CD4-positive, alpha-beta T cell treated with Interleukin-15 for 1 hour (primary cell): ENCODE measurements around the gene MAB21L4.

Experiments used
- DNase-seq: peaks from one replicate; pipeline ENCODE4 v3.0.0-alpha.2; 2020

Gene MAB21L4

GRCh38 chr2:240911641-240912265 lies 15.8 kb upstream of the MAB21L4 start:
- DNase-seq = no peak

- no peak for DNase-seq
Measured at GRCh38 chr2:240909216-240909974, 13.4 kb upstream of the MAB21L4 start.

DNA sequence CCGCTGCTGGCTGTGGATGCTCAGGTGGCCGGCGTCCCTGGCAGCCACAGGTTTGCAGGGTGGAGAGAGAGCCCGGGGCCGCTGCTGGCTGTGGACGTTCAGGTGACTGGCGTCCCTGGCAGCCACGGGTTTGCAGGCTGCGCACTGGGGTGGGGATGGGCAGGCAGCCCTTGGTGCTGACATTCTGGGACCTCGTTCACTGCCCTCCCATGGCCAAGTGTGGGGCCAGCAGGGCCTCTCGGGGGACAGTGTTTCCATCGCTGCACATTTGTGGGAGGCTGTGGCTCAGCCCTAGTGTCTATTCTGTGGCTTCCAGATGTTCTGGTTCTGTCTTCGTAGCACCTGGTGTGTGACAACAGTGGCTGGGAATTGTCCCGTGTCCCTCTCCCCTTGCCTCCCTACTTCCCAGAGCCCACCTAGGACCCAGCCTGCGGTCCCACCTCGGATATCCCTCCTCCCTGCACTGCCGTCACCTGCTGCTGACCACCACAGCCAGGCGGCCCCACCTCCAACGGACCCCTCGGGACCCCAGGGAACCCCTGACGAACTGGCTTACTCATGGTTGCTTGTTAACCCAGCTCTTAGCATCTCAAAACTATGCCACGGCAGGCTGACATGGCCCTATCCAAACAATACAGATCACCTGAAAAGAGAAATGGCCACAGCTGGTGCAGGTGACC lies 11.1 kb upstream of the MAB21L4 start:
- no peak for DNase-seq

DNA sequence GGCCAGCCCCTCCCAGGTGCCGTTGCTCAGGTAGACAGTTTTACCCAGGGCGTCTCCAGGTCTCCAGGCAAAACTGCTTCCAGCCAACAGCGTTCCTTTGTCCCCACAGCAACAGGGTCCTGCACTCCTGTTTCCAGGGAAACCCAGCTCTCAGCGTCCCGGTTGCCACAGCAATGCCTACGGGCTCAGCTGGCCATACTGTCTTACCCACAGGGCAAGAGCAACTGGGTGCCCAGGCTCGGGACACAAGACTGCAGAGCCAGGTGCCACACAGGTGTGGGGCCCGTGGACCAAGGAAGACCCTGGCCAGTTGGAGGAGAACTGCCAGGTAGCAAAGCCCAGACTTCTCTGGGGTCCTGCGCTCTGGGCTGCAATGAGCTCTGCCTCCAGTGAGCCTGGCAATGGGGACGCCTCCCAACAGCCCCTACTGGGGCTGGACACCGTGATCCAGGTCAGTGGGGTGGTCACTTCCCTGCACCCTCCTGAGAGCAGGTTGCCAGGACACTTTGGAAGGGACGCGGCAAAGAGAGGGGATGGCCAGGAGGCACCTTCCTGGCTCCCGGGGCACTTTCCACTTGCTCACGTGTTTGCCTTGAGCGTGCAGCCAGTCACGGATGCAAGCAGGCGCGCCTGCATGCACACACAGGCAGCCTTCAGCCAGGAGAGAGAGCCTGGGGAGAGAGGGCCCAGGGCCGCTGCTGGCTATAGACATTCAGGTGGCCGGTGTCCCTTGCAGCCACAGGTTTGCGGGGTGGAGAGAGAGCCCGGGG lies 10.4 kb upstream of the MAB21L4 start, which contains the start of gene CROCC2:
CROCC2 (plus strand) TSS at position 196 of the 770 bp plus-strand sequence; CDS start at position 374, 178 bp downstream.
- no peak for DNase-seq

- no peak for DNase-seq
Measured at GRCh38 chr2:240905176-240905781, 9.3 kb upstream of the MAB21L4 start.

DNA sequence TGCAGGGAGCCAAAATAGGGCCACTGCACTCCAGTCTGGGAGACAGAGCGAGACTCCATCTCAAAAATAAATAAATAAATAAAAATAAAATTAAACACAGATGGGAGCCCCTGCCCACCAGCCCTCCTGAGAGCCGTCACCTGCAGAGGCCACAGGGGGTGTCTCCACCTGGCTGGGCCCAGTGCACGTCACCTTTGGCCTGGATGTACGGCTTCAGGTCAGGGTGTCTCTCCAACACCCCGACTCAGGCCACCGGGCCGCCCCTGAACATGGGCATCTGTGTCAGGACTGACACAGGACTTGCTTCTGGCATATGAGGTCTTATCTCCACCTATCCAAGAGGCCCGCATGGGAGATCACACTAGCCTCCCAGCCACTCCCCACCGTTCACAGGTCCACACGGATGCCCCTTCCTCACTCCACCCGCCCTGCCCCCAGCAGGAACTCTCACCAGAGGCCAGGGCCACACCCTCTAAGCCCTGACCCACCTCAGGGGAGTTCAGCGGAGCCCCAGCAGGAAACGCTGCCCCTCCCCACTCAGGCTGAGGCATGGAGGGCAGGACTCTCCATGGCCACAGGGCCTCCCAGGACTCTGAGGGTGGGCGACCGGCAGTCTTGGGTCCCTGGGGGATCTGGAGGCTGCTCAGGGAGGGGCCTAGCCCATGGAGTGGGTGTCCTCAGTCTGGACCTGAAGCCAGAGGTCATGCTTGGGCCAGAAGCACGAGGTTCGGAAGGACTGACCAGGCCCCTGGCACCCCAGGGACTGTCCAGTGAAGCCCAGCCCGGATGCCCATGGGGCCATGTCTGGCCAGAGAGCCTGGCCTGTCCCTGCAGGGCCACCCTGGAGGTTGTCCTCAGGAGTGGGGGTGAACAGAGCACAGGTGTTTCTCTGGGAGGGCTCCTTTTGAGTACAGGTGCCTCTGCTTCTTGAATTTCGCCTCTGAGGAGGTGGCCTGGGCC lies 8.5 kb upstream of the MAB21L4 start:
- no peak for DNase-seq

GRCh38 chr2:240903191-240904060 lies 7.5 kb upstream of the MAB21L4 start:
- DNase-seq = no peak

GRCh38 chr2:240902615-240903041 lies 6.7 kb upstream of the MAB21L4 start:
- DNase-seq = no peak

DNA sequence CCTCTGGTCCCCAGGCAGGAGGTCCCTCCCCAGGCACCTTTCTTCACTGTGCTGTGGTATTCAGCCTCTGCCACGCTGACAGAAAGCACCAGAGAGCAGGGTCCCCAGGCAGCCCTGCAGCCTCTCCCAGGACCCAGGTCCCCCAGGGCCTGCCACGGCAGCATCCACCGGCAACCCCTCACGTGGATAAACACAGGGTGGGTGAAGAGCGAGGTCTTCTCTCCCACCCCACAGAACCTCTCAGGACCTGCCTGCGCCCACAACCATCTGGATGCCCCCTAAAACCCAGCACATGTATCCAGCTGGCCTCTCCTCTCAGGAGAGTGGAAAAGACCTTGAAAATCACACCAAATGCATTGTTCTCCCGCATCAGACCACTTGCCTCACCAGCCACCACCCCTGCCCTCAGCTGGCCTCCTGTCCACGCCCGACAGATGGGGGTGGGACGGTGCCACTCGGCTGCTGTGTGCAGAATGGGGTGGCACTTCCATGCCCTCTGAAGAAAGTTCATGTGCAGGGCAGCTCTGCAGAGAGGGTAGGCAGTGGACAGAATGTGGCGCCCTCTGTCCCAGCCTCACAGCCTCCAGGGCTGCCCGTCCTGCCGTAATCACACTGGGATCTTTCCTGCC lies 6.1 kb upstream of the MAB21L4 start:
- no peak for DNase-seq

DNA sequence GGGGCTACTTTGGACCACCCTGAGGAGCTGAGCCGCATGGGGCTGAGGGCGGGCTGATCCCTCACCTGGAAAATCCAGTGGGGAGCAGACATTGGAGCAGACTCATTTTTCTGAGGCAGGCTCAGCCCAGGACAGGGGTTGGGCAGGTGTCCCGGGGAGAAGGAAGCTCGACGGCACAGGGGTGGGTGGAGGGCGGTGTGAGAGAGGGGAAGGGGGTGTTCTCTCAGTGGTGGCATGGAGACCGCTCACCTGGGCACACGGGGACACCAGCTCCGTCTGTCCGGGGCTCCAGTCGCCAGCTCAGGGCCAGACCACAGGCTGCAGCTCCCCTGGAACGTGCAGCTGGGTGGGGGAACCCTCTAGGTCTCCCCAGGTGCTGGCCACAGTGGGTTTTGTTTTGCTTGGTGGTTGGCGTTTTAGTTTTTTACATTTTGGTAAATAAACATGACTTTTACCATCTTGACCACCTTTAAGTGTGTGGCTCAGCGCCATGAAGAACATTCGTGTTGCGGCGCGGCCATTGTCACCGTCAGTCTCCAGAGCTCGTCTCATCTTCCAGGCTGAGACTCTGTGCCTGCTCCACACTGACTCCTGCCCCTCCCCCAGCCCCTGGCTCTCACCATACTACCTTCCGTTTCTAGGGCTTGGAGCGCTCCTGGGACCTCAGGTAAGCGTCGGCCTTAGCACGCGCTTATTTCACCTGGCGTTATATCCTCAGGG lies 4.3 kb upstream of the MAB21L4 start:
- no peak for DNase-seq

DNA sequence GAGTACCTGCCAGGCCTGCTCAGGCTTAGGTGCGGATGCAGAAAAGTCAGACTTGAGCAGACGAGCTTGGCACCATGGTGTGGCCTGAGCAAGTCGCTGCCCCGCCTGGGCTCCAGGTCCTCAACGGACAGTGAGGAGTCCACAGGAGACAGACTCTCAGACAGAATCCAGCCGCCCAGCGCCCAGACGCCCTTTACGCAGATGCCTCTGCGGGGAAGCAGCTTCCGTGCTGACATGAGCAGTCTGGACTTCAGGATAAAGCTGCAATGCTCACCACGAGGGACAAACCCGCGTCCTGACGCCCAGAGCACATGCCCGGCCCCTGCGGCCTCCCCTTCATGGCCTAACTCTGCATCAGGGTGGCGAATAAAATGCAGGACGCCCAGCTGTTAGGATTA lies 3.5 kb upstream of the MAB21L4 start:
- no peak for DNase-seq

DNA sequence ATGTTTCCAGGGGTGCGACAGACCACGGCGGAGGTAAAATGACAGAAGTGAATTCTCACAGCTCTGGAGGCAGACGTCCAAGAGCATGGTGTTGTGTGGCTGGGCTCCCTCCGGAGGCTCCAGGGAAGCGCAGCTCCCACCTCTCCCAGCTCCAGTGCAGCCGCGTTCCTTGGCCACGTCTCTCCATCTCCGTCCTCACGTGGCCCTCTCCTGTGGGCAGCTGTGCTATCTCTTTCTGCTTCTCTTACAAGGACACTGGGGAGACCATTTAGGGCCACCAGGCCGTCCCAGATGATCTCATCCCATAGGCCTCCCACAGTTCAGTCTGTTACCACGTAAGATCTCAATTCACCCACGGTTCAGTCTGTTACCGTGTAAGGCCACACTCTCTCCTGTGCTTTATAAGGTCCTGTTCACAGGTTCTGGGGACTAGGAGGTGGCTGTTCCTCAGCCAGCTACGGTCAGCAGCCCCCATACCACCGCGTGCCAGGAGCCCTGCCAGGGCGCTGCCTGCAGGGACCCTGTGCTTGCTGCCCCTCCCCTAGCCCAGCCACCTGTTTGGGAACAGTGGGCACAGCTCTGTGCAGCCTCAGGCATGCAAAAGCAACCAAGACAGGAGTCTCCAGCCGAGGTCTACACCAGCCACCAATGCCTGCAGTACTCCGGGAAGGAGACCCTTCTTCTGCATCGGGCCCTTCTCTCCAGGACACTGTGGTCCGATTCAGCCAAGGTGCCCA lies 2.9 kb upstream of the MAB21L4 start:
- DNase-seq = no peak

DNA sequence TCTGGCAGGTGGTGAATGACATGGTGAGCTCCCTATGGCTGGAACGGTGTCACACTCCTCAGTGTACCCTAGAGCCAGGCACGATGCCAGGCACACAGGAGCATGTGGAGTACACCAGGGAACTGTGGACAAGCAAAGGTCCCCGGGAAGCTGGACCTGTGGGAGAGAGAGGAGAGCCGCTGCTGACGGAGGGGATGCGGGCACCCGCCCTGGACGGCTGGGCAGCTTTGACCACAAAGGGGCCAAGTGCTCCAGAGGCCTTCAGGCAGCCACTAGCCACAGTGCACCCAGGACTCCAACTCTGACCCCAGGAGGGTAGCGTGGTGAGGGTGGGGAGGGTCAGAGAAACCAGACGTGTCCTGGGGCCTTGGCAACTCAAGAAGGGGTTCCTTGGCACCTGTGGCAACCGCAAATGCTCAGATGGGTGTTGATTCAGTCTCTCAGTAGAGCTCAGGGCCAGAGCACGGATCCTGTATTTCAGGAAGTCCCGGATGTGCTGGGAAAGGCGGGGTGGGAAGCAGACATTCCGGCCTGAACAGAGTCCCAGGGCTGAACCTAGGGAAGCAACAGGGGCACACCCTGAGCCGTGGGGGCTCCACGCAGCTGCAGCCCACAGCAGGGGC lies 2.3 kb upstream of the MAB21L4 start:
- no peak for DNase-seq

GRCh38 chr2:240896871-240897692 lies 1.1 kb upstream of the MAB21L4 start:
- no peak for DNase-seq

DNA sequence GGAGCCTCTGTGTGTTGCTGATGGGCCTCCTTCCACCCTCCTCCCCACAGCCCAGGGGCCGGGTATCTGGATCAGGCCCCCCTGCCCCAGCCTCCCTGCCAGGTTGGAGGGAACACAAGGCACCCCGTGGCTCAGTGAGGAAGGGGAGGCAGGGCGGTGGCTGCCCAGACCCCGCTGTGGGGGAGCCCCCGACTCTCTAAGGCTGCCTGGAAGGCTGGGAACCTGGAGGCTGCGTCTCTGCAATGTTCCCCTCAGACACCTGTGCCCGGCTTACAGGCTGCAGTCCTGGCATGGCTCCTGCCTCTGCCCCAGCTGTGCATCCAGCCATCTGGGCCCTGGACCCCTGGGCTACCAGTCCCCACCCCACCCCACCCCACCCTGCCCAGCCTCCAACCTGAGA lies 438 bp upstream of the MAB21L4 start:
- DNase-seq = no peak

DNA sequence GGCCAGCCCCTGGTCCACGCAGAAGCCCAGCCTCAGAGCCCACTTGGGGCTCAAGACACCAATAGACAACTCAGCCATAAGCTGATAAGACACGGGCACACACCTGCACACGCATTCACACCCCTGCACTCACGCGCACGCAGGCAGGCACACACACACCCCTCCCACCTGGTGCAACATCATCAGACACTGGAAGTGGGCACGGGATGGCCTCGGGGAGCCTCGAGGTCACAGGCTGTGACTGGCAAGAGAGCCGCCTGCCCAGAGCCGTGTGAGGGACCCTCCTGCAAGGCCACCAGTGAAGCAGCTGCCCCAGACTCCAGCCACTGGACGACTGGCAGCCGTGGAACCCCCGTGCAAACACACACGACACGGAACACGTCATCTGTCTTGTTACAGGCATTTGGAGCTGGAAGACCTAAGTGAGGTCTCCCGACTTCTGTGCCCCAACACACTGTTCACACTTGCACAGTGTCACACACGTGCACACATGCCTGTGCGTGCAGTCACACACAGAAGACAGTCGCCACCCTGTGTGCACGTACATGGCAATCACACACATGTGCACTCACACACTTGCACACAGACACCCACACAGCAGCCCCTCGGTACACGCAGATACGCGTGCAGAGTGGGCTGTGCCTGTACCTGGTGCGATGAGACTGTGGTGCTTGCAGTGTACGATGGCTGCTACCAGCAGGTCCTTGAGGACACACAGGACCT lies 959 bp downstream of the MAB21L4 start:
- no peak for DNase-seq
